Measurements from ENCODE around the gene PSMC5.
A peak's percentile ranks its signal among the peaks of the same experiment; 100 is the strongest.

Gene PSMC5

DNA sequence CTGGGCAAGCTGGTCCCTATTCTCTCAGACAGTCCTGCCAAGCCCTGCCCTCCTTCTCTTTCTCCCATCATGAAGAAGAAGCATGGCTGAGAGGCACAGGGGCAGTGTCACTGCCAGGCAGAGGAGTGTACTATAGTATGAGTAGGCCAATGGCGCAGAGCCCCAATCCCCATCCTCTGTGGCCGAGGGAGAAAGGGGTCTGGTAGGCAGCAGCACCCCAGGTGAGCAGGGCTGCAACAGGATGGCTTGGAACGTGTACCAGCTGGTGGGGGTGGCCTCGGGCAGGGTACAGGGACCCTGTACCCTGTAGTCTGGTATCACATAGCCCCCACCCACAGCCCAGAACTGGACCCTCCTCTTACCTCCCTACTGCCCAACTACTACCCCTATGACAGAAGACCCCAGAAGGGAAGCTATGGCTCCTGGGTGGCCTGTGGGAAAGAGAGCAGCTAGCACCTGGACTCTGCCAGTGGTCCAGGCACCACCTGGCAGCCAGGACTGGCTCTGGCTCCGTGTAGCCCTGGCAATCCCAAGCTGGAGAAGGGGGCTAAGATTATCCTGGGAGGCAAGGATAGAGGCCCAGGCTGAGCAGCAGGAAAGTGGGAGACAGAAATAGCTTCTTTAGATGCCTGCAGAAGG, 10.8 kb downstream of the PSMC5 start:
- DNase-seq (ENCODE audit: low read depth, low spot score), result no peak
- CTCF ChIA-PET, result interaction anchor here (0.9 to 5.3 kb wide), 6 partner anchors 8 to 226 kb away, joined by 3 to 58 read pairs (median 4); partner anchors contain the start of gene FTSJ3
- TF ChIP-seq, protein P1, sequence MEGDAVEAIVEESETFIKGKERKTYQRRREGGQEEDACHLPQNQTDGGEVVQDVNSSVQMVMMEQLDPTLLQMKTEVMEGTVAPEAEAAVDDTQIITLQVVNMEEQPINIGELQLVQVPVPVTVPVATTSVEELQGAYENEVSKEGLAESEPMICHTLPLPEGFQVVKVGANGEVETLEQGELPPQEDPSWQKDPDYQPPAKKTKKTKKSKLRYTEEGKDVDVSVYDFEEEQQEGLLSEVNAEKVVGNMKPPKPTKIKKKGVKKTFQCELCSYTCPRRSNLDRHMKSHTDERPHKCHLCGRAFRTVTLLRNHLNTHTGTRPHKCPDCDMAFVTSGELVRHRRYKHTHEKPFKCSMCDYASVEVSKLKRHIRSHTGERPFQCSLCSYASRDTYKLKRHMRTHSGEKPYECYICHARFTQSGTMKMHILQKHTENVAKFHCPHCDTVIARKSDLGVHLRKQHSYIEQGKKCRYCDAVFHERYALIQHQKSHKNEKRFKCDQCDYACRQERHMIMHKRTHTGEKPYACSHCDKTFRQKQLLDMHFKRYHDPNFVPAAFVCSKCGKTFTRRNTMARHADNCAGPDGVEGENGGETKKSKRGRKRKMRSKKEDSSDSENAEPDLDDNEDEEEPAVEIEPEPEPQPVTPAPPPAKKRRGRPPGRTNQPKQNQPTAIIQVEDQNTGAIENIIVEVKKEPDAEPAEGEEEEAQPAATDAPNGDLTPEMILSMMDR (IDR thresholded peaks at IDR 0.05; ENCODE audit: insufficient read depth, low read length, missing control alignments), result no peak
- no peak overlapping the region for H3K4me3 ChIP-seq (ENCODE audit: low read depth, low read length)
- POLR2A ChIA-PET, result interaction anchor here (1.0 to 1.2 kb wide), 2 partner anchors 8 to 65 kb away, joined by 3 to 5 read pairs; partner anchors contain the start of genes CCDC47 and DDX42

DNA sequence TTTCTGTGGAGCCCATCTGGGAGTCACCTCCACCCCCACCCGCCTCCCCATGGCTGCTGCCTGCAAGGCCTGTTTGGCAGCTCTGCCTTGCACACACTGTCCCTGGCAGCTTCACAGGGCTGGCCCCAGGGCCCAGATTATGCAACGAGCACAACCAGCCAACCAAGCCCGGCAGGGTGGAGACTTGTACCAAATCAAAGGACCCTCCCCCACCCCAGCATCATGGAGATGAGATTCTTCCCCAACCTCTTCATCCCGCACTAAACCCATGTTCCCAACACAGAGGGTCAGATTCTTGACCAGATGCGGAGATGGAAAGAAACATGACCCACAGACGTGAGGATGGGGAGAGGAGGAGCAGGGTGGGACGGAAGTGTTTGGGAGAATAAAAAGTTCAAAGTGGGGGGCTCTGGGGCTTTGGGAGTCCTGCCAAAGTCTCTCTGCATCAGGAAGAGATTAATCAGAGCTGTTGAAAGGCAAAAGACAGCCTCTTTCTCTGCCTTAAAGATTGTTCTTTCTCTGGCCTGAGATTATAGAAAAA, 11.5 kb downstream of the PSMC5 start:
- CTCF ChIA-PET, result interaction anchor here (0.9 to 5.3 kb wide), 4 partner anchors 8 to 227 kb away, joined by 4 to 58 read pairs (median 4); partner anchors contain the start of gene FTSJ3
- DNase-seq (ENCODE audit: low read depth, low spot score), result no peak
- POLR2A ChIA-PET, result interaction anchor here (1.0 to 1.2 kb wide), 2 partner anchors 9 to 65 kb away, joined by 3 to 5 read pairs; partner anchors contain the start of genes CCDC47 and DDX42
- H3K4me3 ChIP-seq (ENCODE audit: low read depth, low read length), result no peak overlapping the region
- TF ChIP-seq, protein P1 (IDR thresholded peaks at IDR 0.05; ENCODE audit: insufficient read depth, low read length, missing control alignments), result no peak

DNA sequence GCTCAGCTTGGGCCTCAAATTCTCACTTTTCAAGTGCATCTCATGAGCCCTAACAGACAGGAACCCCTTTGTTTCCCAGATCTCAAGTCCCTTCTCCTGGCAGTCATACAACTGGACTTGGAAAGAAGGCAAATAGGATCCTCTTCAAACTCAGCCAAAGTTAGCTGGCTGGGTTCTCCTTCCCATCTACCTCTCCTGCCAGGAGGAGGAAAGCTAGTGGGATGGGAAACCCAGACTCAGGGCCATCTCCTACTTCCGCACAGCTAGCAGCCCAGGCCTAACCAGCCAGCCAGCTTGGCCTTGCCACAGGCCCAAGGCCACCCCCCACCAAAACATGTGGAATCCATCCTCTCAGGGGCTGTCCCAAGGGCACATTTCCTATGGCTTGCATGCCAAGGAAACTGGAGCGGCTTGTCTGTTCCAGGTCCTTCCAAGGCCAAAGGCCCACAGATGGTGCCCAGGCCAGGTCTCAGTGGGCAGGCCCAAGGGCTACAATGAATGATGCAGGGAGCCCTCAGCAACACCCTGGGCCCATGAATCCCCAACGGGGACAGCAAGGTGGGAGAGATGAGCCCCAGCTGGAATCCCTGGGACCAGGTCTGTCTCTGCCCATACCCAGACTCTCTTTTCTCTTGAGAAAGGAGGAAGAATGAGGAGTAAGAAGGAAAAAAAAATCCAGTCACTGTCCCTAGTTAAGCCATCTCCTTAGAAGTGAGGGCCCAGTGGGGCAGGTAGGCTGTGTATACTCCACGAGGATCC, 13.5 kb downstream of the PSMC5 start:
- H3K4me3 ChIP-seq (ENCODE audit: low read depth, low read length), result peak overlapping the region; percentile 82
- TF ChIP-seq, protein P1 (IDR thresholded peaks at IDR 0.05; ENCODE audit: insufficient read depth, low read length, missing control alignments), result no peak
- CTCF ChIA-PET, result interaction anchor here (1.0 to 5.3 kb wide), 3 partner anchors 8 to 142 kb away, joined by 3 to 58 read pairs (median 4); partner anchors contain the start of gene FTSJ3
- DNase-seq (ENCODE audit: low read depth, low spot score), result no peak
- POLR2A ChIA-PET, result interaction anchor here (0.9 to 2.0 kb wide), 3 partner anchors 8 to 68 kb away, joined by 3 to 8 read pairs (median 4); partner anchors contain the start of gene CCDC47

DNA sequence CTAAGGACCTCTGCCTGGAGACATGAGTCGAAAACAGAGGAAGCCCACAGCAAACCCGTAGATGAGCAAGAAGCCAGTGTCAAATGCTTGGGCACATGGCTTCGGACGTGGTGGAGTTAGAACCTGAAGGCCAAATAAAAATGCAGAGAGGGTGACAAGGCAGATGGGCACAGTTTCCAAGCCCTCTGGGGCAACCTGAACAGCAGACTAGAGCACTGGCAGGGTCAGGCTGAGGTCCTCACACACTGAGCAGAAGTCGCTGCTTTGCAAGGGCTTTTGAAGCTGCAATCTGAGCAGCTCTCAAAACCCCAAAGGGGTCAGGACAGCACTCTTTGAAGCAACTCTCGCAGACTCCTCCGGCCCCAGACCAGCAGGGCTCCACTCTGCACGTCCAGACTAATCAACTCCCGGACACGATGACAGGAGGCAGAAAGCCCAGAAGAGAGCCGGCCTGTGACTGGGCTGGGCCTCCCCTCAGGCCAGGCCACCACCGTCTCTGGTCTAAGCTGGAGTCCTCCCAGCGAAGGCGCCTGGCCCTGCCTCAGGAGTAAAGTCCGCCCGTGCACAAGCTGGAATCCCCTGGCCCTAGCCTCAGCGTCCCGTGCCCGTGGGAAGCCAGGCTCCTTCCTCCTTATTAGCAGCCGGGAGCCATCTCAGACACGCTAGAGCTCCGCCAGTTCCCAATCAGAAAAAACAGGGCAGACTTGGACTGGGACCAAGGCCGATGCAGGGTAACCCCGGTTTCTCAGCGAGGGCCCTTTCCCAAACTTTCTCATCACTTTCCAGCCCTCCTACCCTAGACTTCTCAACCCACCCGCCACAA, 14.3 kb downstream of the PSMC5 start:
- TF ChIP-seq, protein P1 (IDR thresholded peaks at IDR 0.05; ENCODE audit: insufficient read depth, low read length, missing control alignments), result no peak
- H3K4me3 ChIP-seq (ENCODE audit: low read depth, low read length), result peak overlapping the region; percentile 82
- CTCF ChIA-PET, result interaction anchor here (5.3 kb wide), 1 partner anchor 11 kb away, joined by 58 read pairs; the partner anchor contains the start of gene FTSJ3
- POLR2A ChIA-PET, result interaction anchor here (0.9 to 2.0 kb wide), 3 partner anchors 9 to 68 kb away, joined by 3 to 8 read pairs (median 4); partner anchors contain the start of gene CCDC47
- no peak for DNase-seq (ENCODE audit: low read depth, low spot score)

DNA sequence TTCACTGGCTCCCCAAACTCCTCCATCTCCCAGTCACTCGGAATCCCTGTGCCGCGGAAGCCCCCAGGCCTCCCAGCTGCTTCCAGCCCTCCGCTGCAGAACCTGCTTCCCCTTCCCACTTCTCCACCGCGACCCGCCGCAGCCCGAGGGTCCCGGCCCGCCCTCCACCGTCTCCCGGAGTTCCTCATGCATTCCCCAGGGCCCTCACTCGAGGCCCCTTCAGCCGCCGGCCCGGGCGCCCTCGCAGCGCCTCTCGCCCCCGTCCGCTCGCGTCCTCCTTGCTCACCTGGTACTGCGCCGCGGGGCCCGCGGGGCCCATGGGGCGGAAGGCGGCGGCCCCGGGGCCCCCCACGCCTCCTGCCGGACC, 14.9 kb downstream of the PSMC5 start:
- DNase-seq (ENCODE audit: low read depth, low spot score), result no peak
- POLR2A ChIA-PET, result interaction anchor here (2.0 kb wide), 1 partner anchor 10 kb away, joined by 8 read pairs; no protein-coding TSS in a partner anchor

More for the DNA sequence above, 14.9 kb downstream of the PSMC5 start:
- CTCF ChIA-PET, result interaction anchor here (5.3 kb wide), 1 partner anchor 12 kb away, joined by 58 read pairs; the partner anchor contains the start of gene FTSJ3
- TF ChIP-seq, protein P1 (IDR thresholded peaks at IDR 0.05; ENCODE audit: insufficient read depth, low read length, missing control alignments), result no peak
- peak overlapping the region; percentile 82 for H3K4me3 ChIP-seq (ENCODE audit: low read depth, low read length)
